B cell (primary cell): ENCODE data around the gene MMP14. TPM values are rescaled to one million over a fixed set of nuclear protein-coding genes. Genes with fewer than 3 reads are reported as not detected.

ENCODE experiments used
- ATAC-seq: fragments of 200-7000 bp; cut with Tn5 transposase; one replicate; pipeline ENCODE4 v1.10.0; 2021; ENCODE audit warnings: low read depth, mild to moderate bottlenecking, moderate number of reproducible peaks, moderate library complexity
- CTCF ChIA-PET: fragments of 350-600 bp; sonication (Branson Sonifier 250); formaldehyde crosslinking; loops from one replicate; lab custom pipeline; 2021; ENCODE audit warnings: antibody characterized with exemption, inconsistent platforms; lab: Charles Lee
- POLR2A ChIA-PET: fragments of 350-600 bp; sonication (Branson Sonifier 250); formaldehyde crosslinking; loops from one replicate; lab custom pipeline; 2021; ENCODE audit warnings: antibody characterized with exemption; lab: Charles Lee
- DNase-seq: peaks from one replicate; pipeline ENCODE4 v3.0.0; 2013
- H2AFZ ChIP-seq: 2 replicates; pipeline ENCODE4 v1.6.1; 2012; ENCODE audit warnings: mild to moderate bottlenecking, low read depth, low read length; ENCODE audit not compliant: insufficient read depth, poor library complexity, severe bottlenecking
- H3K27ac ChIP-seq, 2 donors: 1 replicate in 1 of 2; 2 replicates in 1 of 2; pipeline ENCODE4 v1.5.1; 2012 to 2013; ENCODE audit warnings: low read length in 2 of 2, mild to moderate bottlenecking in 2 of 2, moderate library complexity in 1 of 2
- H3K27me3 ChIP-seq, 4 experiments: fragments of 200-600 bp in 1 of 4; sonication (generic) in 1 of 4; replicated peaks in 1 of 4; 1 replicate in 2 of 4; 2 replicates in 2 of 4; pipeline versions ENCODE4 v1.6.1 to v1.7.0; 2013 to 2016; ENCODE audit warnings: low read length in 3 of 4, mild to moderate bottlenecking in 2 of 4, mixed read lengths in 1 of 4, moderate library complexity in 1 of 4; ENCODE audit not compliant: insufficient read depth in 4 of 4, control insufficient read depth in 3 of 4; ENCODE audit errors: control extremely low read depth in 1 of 4
- H3K36me3 ChIP-seq, 2 experiments: replicated peaks in 1 of 2; 1 replicate in 1 of 2; 2 replicates in 1 of 2; pipeline versions ENCODE4 v1.6.1 to v1.7.1; 2013; ENCODE audit warnings: low read length in 1 of 2; ENCODE audit not compliant: insufficient read depth in 2 of 2, control insufficient read depth in 1 of 2; ENCODE audit errors: control extremely low read depth in 1 of 2, extremely low read depth in 1 of 2
- H3K4me1 ChIP-seq, 2 donors: fragments of 200-600 bp in 1 of 2; sonication (generic) in 1 of 2; 1 replicate in 1 of 2; 2 replicates in 1 of 2; pipeline versions ENCODE4 v1.5.1 to v1.6.1; 2013 to 2017; ENCODE audit warnings: low read length in 2 of 2; ENCODE audit not compliant: control insufficient read depth in 2 of 2, insufficient read depth in 2 of 2
- H3K4me2 ChIP-seq: replicated peaks from 2 replicates; pipeline ENCODE3; 2012; ENCODE audit warnings: mild to moderate bottlenecking, low read depth, low read length; ENCODE audit not compliant: poor library complexity, severe bottlenecking
- H3K4me3 ChIP-seq, 5 experiments: fragments of 200-600 bp in 1 of 5; sonication (generic) in 1 of 5; 1 replicate in 3 of 5; 2 replicates in 2 of 5; pipeline versions ENCODE4 v1.5.1 to v1.7.0; 2011 to 2016; ENCODE audit warnings: low read length in 4 of 5, mild to moderate bottlenecking in 4 of 5, low read depth in 2 of 5, control low read depth in 1 of 5, moderate library complexity in 1 of 5; ENCODE audit not compliant: insufficient read depth in 1 of 5; ENCODE audit errors: control extremely low read depth in 1 of 5, extremely low read depth in 1 of 5
- H3K79me2 ChIP-seq: fragments of 200-600 bp; sonication (generic); one replicate; pipeline ENCODE4 v1.6.0; 2016; ENCODE audit warnings: low read length; ENCODE audit not compliant: control insufficient read depth, insufficient read depth
- H3K9ac ChIP-seq: fragments of 200-600 bp; sonication (generic); 2 replicates; pipeline ENCODE4 v1.6.1; 2017; ENCODE audit warnings: mild to moderate bottlenecking, low read length, moderate library complexity
- H3K9me3 ChIP-seq, 3 donors: one replicate each; pipeline versions ENCODE4 v1.6.1 to v1.7.1; 2013; ENCODE audit warnings: low read length in 2 of 3; ENCODE audit not compliant: control insufficient read depth in 2 of 3, insufficient read depth in 1 of 3; ENCODE audit errors: control extremely low read depth in 1 of 3
- H4K20me1 ChIP-seq: 2 replicates; pipeline ENCODE4 v1.6.0; 2012; ENCODE audit warnings: mild to moderate bottlenecking, low read length; ENCODE audit not compliant: insufficient read depth, control insufficient read depth, poor library complexity, severe bottlenecking
- H3K27ac Mint-ChIP-seq: one replicate; pipeline ENCODE4 v1.8.0; 2021; ENCODE audit warnings: mixed read lengths
- H3K27me3 Mint-ChIP-seq: one replicate; pipeline ENCODE4 v1.8.0; 2021; ENCODE audit warnings: mixed read lengths
- H3K4me1 Mint-ChIP-seq: one replicate; pipeline ENCODE4 v1.8.0; 2021; ENCODE audit warnings: mixed read lengths
- H3K4me3 Mint-ChIP-seq: one replicate; pipeline ENCODE4 v1.8.0; 2021; ENCODE audit warnings: mixed read lengths
- H3K9me3 Mint-ChIP-seq: one replicate; pipeline ENCODE4 v1.8.0; 2022; ENCODE audit warnings: mixed read lengths; ENCODE audit not compliant: insufficient read depth
- EZH2 ChIP-seq: IDR thresholded peaks from 2 replicates; pipeline ENCODE4 v1.6.1; 2012; ENCODE audit warnings: borderline replicate concordance, low read depth, mild to moderate bottlenecking, moderate library complexity, low read length; ENCODE audit not compliant: insufficient read depth, poor library complexity, severe bottlenecking
- WGBS: methylation state at CpG from one replicate; pipeline ENCODE4 v1.1.5; 2013; ENCODE audit warnings: missing lambda C conversion rate; ENCODE audit not compliant: insufficient coverage; 5-methylcytosine and 5-hydroxymethylcytosine counted together
- intact Hi-C: fragments of 100-400 bp; cut with micrococcal nuclease; formaldehyde crosslinking; loops from one replicate; pipeline ENCODE4 v1.10.0; 2022
- polyA plus RNA-seq: library from polyadenylated mRNA; depleted of rRNA; stranded (reverse); fragments of >200 nt; gene quantifications from 2 replicates; pipeline ENCODE4 v1.2.3, GENCODE V29; 2012
- total RNA-seq, 2 donors: library from RNA; stranded (reverse); fragments of 120-200 nt in 1 of 2; gene quantifications; 1 replicate in 1 of 2; 2 replicates in 1 of 2; pipeline versions ENCODE4 v1.2.3 to v1.2.4, GENCODE V29; 2013 to 2022
- TF ChIP-seq, protein P1 (sequence below): fragments of 200-600 bp; IDR thresholded peaks from one replicate; pipeline ENCODE4 v1.8.0; 2022; ENCODE audit warnings: antibody characterized with exemption, mild to moderate bottlenecking

Gene MMP14
- total and polyA plus RNA-seq, 2 donors (not counting 1 experiment from before 2014, with no cell fraction given), result 1.0 to 3.5 TPM

DNA sequence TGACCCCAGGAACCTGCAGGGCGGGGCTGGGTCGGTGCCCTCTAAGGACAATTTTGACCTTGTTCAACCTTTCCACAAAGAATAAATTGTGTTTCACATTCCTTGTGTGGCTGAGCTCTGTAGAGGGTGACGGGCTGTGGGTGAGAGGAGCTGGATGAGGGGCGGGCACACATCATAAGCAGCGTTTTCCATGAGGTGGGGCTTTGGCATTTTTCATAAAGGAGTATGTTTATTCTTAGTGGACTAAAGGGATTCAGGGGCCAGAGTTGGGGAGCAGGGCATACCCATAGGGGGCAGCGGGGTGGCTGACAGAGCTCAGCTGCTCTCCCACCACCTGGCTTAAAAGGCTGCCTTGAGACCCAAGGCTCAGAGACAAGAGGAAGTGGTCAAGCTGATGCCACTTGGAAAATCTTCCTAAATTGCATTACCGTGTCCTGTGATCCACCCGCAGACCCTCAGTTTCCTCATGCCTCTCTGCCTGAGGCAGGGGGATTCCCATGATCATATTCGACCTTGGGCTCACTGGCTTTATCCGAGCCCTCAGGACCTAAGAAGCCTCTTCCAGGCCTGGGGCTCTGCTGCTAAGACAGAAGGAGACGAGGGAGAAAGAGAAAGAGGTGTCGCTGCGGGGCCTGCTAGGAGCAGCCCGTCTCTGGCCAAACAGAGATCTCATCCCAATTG lies 11.4 kb downstream of the MMP14 start:
- no peak overlapping the region for H3K4me3 ChIP-seq
- Mint-ChIP-seq H3K4me3 (no peak overlapping the region), H3K9me3 (no peaks in the 10 kb centered on the region), H3K4me1 (peaks cover 2% of the 10 kb centered on the region), H3K27me3 (peaks cover 10% of the 10 kb centered on the region), H3K27ac (no peak overlapping the region)
- CTCF ChIA-PET, result interaction anchor here (0.9 to 12.0 kb wide), 7 partner anchors 9 to 147 kb away, joined by 3 to 207 read pairs (median 6); partner anchors contain the start of genes MMP14 and MRPL52
- H3K36me3 ChIP-seq, result no peaks in the 10 kb centered on the region
- H3K4me2 ChIP-seq, result no peak overlapping the region
- H3K27ac ChIP-seq, result no peak overlapping the region
- WGBS, result 46% methylated on average over 6 of the region's 14 CpGs
- H3K9me3 ChIP-seq, result no peaks in the 10 kb centered on the region
- no peak for ATAC-seq
- H3K9ac ChIP-seq, result no peak overlapping the region
- intact Hi-C loops, result no loop called here
- H2AFZ ChIP-seq, result no peak overlapping the region
- no peaks in the 10 kb centered on the region for H3K79me2 ChIP-seq
- TF ChIP-seq, protein P1, sequence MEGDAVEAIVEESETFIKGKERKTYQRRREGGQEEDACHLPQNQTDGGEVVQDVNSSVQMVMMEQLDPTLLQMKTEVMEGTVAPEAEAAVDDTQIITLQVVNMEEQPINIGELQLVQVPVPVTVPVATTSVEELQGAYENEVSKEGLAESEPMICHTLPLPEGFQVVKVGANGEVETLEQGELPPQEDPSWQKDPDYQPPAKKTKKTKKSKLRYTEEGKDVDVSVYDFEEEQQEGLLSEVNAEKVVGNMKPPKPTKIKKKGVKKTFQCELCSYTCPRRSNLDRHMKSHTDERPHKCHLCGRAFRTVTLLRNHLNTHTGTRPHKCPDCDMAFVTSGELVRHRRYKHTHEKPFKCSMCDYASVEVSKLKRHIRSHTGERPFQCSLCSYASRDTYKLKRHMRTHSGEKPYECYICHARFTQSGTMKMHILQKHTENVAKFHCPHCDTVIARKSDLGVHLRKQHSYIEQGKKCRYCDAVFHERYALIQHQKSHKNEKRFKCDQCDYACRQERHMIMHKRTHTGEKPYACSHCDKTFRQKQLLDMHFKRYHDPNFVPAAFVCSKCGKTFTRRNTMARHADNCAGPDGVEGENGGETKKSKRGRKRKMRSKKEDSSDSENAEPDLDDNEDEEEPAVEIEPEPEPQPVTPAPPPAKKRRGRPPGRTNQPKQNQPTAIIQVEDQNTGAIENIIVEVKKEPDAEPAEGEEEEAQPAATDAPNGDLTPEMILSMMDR, result no peak
- no peak for TF ChIP-seq EZH2
- peaks cover 0 to 1% of the 10 kb centered on the region in 2 donors for H3K4me1 ChIP-seq
- H3K27me3 ChIP-seq, result peaks cover 0 to 19% (median 0%) of the 10 kb centered on the region in 4 experiments
- POLR2A ChIA-PET, result no interaction called here
- H4K20me1 ChIP-seq, result no peaks in the 10 kb centered on the region
- no peak for DNase-seq
